ENCODE measurements around the gene FOXA3. TPM values are rescaled to one million over a fixed set of nuclear protein-coding genes. Genes with fewer than 3 reads are reported as not detected.

The FOXA3 gene
- total and polyA plus RNA-seq, 2 experiments from 2014 or later: 11.1 to 17.5 TPM

DNA sequence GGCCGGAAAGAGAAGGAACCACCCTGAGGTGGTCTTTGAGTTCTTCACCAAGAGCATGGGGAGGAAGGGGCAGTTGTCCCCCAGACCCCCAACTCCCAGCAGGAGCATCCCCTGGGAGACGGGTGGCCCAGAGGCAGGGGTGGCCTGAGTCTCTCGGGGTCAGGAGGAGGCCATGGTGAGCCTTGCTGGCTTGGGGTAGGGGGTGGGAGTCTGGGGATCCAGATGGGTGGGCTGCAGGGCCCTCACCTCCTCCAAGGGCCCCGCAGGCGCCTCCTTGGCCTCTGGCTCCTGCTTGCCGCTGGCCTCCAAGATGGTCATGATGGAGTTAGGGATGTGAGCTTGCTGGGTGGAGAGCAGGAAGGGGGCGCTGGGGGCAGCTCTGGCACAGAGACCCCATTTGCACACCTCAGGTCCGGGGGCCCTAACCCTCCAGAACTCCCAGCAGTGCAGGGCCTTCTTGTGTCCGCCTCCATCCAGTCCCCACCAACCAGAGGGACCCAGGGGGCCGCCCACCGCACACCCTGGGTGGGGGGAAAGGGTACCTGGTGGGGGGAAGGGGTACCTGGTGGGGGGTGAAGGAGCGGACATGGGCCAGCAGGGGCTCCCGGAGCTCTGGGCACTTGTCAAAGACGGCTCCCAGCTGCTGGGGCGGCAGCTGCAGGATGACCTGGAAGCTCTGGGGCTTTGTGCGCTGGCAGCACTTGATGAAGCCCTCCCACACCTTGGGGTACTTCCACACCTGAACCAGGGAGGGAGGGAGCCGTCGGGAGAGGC, 47.7 kb upstream of the FOXA3 start:
- no peaks in the 10 kb centered on the region; the same call in 1 of the 2 replicates for H3K36me3 ChIP-seq (ENCODE audit: insufficient read depth)
- H3K36me3 Mint-ChIP-seq (ENCODE audit: low read depth): peaks cover 24% of the 10 kb centered on the region
- H2AFZ ChIP-seq: no peak overlapping the region
- H3K9me3 Mint-ChIP-seq: no peaks in the 10 kb centered on the region
- no peaks in the 10 kb centered on the region; the same call in 1 of the 2 replicates for H4K20me1 ChIP-seq (replicated peaks; ENCODE audit: insufficient read depth)
- H3K27ac ChIP-seq (ENCODE audit: low read depth): peak overlapping the region; percentile 95
- peaks cover 39% of the 10 kb centered on the region for H3K4me1 ChIP-seq (ENCODE audit: insufficient read depth)
- TF ChIP-seq, protein P1, sequence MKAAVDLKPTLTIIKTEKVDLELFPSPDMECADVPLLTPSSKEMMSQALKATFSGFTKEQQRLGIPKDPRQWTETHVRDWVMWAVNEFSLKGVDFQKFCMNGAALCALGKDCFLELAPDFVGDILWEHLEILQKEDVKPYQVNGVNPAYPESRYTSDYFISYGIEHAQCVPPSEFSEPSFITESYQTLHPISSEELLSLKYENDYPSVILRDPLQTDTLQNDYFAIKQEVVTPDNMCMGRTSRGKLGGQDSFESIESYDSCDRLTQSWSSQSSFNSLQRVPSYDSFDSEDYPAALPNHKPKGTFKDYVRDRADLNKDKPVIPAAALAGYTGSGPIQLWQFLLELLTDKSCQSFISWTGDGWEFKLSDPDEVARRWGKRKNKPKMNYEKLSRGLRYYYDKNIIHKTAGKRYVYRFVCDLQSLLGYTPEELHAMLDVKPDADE (IDR thresholded peaks at IDR 0.05): no peak
- TF ChIP-seq EZH2phosphoT487 (IDR thresholded peaks at IDR 0.05; ENCODE audit: unreplicated experiment) (no peak), ZNF114 (CRISPR knock-in tag; IDR thresholded peaks at IDR 0.05) (no peak), STAT1 (IDR thresholded peaks at IDR 0.05; ENCODE audit: unreplicated experiment) (no peak), POLR2AphosphoS5 (IDR thresholded peaks at IDR 0.05; ENCODE audit: low read depth) (no peak), EZH2 (IDR thresholded peaks at IDR 0.05; ENCODE audit: low read depth, unreplicated experiment) (no peak), NANOG (IDR thresholded peaks at IDR 0.05; ENCODE audit: borderline replicate concordance) (no peak), JUNB (IDR thresholded peaks at IDR 0.05; ENCODE audit: unreplicated experiment) (no peak), CREB1 (CRISPR knock-in tag; IDR thresholded peaks at IDR 0.05; ENCODE audit: low read depth) (no peak), ZNF331 (CRISPR knock-in tag; IDR thresholded peaks at IDR 0.05; ENCODE audit: low read depth) (no peak)
- TF ChIP-seq, protein P2, sequence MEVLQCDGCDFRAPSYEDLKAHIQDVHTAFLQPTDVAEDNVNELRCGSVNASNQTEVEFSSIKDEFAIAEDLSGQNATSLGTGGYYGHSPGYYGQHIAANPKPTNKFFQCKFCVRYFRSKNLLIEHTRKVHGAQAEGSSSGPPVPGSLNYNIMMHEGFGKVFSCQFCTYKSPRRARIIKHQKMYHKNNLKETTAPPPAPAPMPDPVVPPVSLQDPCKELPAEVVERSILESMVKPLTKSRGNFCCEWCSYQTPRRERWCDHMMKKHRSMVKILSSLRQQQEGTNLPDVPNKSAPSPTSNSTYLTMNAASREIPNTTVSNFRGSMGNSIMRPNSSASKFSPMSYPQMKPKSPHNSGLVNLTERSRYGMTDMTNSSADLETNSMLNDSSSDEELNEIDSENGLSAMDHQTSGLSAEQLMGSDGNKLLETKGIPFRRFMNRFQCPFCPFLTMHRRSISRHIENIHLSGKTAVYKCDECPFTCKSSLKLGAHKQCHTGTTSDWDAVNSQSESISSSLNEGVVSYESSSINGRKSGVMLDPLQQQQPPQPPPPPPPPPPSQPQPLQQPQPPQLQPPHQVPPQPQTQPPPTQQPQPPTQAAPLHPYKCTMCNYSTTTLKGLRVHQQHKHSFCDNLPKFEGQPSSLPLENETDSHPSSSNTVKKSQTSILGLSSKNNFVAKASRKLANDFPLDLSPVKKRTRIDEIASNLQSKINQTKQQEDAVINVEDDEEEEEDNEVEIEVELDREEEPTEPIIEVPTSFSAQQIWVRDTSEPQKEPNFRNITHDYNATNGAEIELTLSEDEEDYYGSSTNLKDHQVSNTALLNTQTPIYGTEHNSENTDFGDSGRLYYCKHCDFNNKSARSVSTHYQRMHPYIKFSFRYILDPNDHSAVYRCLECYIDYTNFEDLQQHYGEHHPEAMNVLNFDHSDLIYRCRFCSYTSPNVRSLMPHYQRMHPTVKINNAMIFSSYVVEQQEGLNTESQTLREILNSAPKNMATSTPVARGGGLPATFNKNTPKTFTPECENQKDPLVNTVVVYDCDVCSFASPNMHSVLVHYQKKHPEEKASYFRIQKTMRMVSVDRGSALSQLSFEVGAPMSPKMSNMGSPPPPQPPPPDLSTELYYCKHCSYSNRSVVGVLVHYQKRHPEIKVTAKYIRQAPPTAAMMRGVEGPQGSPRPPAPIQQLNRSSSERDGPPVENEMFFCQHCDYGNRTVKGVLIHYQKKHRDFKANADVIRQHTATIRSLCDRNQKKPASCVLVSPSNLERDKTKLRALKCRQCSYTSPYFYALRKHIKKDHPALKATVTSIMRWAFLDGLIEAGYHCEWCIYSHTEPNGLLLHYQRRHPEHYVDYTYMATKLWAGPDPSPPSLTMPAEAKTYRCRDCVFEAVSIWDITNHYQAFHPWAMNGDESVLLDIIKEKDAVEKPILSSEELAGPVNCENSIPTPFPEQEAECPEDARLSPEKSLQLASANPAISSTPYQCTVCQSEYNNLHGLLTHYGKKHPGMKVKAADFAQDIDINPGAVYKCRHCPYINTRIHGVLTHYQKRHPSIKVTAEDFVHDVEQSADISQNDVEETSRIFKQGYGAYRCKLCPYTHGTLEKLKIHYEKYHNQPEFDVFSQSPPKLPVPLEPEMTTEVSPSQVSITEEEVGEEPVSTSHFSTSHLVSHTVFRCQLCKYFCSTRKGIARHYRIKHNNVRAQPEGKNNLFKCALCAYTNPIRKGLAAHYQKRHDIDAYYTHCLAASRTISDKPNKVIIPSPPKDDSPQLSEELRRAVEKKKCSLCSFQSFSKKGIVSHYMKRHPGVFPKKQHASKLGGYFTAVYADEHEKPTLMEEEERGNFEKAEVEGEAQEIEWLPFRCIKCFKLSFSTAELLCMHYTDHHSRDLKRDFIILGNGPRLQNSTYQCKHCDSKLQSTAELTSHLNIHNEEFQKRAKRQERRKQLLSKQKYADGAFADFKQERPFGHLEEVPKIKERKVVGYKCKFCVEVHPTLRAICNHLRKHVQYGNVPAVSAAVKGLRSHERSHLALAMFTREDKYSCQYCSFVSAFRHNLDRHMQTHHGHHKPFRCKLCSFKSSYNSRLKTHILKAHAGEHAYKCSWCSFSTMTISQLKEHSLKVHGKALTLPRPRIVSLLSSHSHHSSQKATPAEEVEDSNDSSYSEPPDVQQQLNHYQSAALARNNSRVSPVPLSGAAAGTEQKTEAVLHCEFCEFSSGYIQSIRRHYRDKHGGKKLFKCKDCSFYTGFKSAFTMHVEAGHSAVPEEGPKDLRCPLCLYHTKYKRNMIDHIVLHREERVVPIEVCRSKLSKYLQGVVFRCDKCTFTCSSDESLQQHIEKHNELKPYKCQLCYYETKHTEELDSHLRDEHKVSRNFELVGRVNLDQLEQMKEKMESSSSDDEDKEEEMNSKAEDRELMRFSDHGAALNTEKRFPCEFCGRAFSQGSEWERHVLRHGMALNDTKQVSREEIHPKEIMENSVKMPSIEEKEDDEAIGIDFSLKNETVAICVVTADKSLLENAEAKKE (CRISPR knock-in tag; IDR thresholded peaks at IDR 0.05): no peak
- TF ChIP-seq, protein P3, sequence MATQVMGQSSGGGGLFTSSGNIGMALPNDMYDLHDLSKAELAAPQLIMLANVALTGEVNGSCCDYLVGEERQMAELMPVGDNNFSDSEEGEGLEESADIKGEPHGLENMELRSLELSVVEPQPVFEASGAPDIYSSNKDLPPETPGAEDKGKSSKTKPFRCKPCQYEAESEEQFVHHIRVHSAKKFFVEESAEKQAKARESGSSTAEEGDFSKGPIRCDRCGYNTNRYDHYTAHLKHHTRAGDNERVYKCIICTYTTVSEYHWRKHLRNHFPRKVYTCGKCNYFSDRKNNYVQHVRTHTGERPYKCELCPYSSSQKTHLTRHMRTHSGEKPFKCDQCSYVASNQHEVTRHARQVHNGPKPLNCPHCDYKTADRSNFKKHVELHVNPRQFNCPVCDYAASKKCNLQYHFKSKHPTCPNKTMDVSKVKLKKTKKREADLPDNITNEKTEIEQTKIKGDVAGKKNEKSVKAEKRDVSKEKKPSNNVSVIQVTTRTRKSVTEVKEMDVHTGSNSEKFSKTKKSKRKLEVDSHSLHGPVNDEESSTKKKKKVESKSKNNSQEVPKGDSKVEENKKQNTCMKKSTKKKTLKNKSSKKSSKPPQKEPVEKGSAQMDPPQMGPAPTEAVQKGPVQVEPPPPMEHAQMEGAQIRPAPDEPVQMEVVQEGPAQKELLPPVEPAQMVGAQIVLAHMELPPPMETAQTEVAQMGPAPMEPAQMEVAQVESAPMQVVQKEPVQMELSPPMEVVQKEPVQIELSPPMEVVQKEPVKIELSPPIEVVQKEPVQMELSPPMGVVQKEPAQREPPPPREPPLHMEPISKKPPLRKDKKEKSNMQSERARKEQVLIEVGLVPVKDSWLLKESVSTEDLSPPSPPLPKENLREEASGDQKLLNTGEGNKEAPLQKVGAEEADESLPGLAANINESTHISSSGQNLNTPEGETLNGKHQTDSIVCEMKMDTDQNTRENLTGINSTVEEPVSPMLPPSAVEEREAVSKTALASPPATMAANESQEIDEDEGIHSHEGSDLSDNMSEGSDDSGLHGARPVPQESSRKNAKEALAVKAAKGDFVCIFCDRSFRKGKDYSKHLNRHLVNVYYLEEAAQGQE (IDR thresholded peaks at IDR 0.05; ENCODE audit: unreplicated experiment): no peak
- TF ChIP-seq, protein P4, sequence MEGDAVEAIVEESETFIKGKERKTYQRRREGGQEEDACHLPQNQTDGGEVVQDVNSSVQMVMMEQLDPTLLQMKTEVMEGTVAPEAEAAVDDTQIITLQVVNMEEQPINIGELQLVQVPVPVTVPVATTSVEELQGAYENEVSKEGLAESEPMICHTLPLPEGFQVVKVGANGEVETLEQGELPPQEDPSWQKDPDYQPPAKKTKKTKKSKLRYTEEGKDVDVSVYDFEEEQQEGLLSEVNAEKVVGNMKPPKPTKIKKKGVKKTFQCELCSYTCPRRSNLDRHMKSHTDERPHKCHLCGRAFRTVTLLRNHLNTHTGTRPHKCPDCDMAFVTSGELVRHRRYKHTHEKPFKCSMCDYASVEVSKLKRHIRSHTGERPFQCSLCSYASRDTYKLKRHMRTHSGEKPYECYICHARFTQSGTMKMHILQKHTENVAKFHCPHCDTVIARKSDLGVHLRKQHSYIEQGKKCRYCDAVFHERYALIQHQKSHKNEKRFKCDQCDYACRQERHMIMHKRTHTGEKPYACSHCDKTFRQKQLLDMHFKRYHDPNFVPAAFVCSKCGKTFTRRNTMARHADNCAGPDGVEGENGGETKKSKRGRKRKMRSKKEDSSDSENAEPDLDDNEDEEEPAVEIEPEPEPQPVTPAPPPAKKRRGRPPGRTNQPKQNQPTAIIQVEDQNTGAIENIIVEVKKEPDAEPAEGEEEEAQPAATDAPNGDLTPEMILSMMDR (conservative IDR thresholded peaks at IDR 0.05; ENCODE audit: low read depth in 2 of 2): no peak
- peak overlapping the region; percentile 87 for H3K4me3 Mint-ChIP-seq
- H3K27ac Mint-ChIP-seq: peak overlapping the region; percentile 97
- H3K4me2 ChIP-seq: peak overlapping the region; percentile 92
- H3K4me3 ChIP-seq: peak overlapping the region; percentile 79
- H3K27me3 Mint-ChIP-seq (ENCODE audit: insufficient read depth, low read depth, poor library complexity): peaks cover 26% of the 10 kb centered on the region
- no peaks in the 10 kb centered on the region for H3K9me2 ChIP-seq (ENCODE audit: insufficient read depth)
- DNase-seq (ENCODE audit: low spot score) (peak; percentile 60), ATAC-seq (peak; percentile 1)
- no peaks in the 10 kb centered on the region for H3K79me2 ChIP-seq (replicated peaks; ENCODE audit: insufficient read depth)
- H3F3A ChIP-seq (replicated peaks; ENCODE audit: low read depth): peaks cover 41% of the 10 kb centered on the region; the same call in 1 of the 2 replicates
- peaks cover 41% of the 10 kb centered on the region for H3K4me1 Mint-ChIP-seq
- H3K27me3 ChIP-seq (ENCODE audit: insufficient read depth): no peaks in the 10 kb centered on the region
